SU-DHL-6 (cell line): ENCODE data around the gene ISY1.

Source experiments
- H2AFZ ChIP-seq: fragments of 200-600 bp; sonication (generic); 2 replicates; pipeline ENCODE4 v1.6.1; 2014; ENCODE audit warnings: low read depth, mild to moderate bottlenecking, moderate library complexity, mixed read lengths, antibody characterized with exemption, low read length; ENCODE audit not compliant: severe bottlenecking
- H3F3A ChIP-seq: fragments of 200-600 bp; shearing (Covaris generic); 2 replicates; pipeline ENCODE4 v1.6.0; 2016; ENCODE audit warnings: antibody characterized with exemption, mild to moderate bottlenecking; ENCODE audit not compliant: insufficient read depth
- H3K27ac ChIP-seq: fragments of 200-600 bp; sonication (generic); 2 replicates; pipeline ENCODE4 v1.5.1; 2016; ENCODE audit warnings: low read depth, mild to moderate bottlenecking, low read length, moderate library complexity, mixed read lengths
- H3K27me3 ChIP-seq: fragments of 200-600 bp; sonication (generic), shearing (Covaris generic); 2 replicates; pipeline ENCODE4 v1.6.0; 2014; ENCODE audit warnings: mild to moderate bottlenecking, low read length
- H3K36me3 ChIP-seq: fragments of 200-600 bp; sonication (generic); 2 replicates; pipeline ENCODE4 v1.6.1; 2014; ENCODE audit warnings: mild to moderate bottlenecking, low read length, mixed read lengths
- H3K4me2 ChIP-seq: fragments of 300-600, 200-600 bp; shearing (Covaris generic), sonication (generic); 2 replicates; pipeline ENCODE4 v1.6.0; 2014; ENCODE audit warnings: low read length, low read depth, mild to moderate bottlenecking; ENCODE audit not compliant: poor library complexity, severe bottlenecking
- H3K4me3 ChIP-seq: fragments of 200-600 bp; sonication (generic); 2 replicates; pipeline ENCODE4 v1.5.1; 2014; ENCODE audit warnings: antibody characterized with exemption, low read length, mild to moderate bottlenecking, mixed read lengths; ENCODE audit not compliant: insufficient read depth, poor library complexity, severe bottlenecking
- H3K79me2 ChIP-seq: fragments of 200-600 bp; sonication (generic); 2 replicates; pipeline ENCODE4 v1.6.1; 2014; ENCODE audit warnings: mild to moderate bottlenecking, low read length, moderate library complexity; ENCODE audit not compliant: insufficient read depth
- H3K9ac ChIP-seq: fragments of 200-600 bp; sonication (generic); 2 replicates; pipeline ENCODE4 v1.7.0; 2014; ENCODE audit warnings: mild to moderate bottlenecking, low read length
- H3K9me2 ChIP-seq: fragments of 200-600 bp; sonication (generic); replicated peaks from 2 replicates; pipeline ENCODE4 v1.6.1; 2014; ENCODE audit warnings: low read length; ENCODE audit not compliant: insufficient read depth
- H3K9me3 ChIP-seq: fragments of 200-600 bp; sonication (generic); 2 replicates; pipeline ENCODE4 v1.6.1; 2014; ENCODE audit warnings: low read length, mixed read lengths; ENCODE audit not compliant: insufficient read depth
- H4K20me1 ChIP-seq: fragments of 200-600 bp; sonication (generic); 2 replicates; pipeline ENCODE4 v1.6.1; 2014; ENCODE audit warnings: low read depth, mild to moderate bottlenecking, antibody characterized with exemption, low read length, moderate library complexity, mixed read lengths
- EZH2phosphoT487 ChIP-seq: fragments of 200-600 bp; sonication (generic), shearing (Covaris generic); conservative IDR thresholded peaks from 2 replicates; pipeline ENCODE4 v1.6.1; 2018; ENCODE audit warnings: mild to moderate bottlenecking, antibody characterized with exemption, low read length, moderate library complexity, mixed read lengths
- TF ChIP-seq, protein P1 (sequence below): fragments of 200-600 bp; sonication (generic); IDR thresholded peaks from one replicate; pipeline ENCODE4 v1.5.1; 2017; ENCODE audit warnings: antibody characterized with exemption, mild to moderate bottlenecking, low read length, moderate library complexity; ENCODE audit not compliant: insufficient read depth, poor library complexity, severe bottlenecking

Gene ISY1

DNA sequence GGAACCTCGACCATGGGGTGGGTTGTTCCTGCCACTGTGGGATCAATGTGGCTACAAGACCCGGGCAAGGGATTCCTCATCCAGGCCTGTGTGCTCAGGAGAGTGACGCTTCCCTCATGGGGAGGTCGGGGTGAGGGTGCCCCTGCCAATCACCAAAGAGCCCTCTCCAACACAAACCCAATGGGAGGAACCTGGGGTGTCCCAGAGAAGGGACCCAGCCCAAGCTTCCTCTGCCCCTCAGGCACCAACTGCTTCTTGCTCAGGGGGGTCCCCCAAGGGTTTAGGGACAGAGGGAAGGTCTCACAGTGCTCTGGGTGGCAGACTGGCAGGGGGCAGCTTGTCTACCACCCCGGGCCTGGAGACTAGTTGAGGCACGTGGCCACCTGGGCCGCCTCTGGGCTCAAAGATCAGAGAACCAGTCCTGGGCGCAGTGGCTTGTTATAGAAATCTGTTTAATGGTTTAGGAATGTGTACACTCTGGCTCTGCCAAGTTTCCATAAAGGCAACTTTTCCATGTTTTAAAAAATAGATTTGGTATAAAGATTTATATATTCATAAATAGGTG is 73.6 kb downstream of the ISY1 start:
- no peak overlapping the region for H2AFZ ChIP-seq
- no peak for TF ChIP-seq EZH2phosphoT487
- TF ChIP-seq, protein P1, sequence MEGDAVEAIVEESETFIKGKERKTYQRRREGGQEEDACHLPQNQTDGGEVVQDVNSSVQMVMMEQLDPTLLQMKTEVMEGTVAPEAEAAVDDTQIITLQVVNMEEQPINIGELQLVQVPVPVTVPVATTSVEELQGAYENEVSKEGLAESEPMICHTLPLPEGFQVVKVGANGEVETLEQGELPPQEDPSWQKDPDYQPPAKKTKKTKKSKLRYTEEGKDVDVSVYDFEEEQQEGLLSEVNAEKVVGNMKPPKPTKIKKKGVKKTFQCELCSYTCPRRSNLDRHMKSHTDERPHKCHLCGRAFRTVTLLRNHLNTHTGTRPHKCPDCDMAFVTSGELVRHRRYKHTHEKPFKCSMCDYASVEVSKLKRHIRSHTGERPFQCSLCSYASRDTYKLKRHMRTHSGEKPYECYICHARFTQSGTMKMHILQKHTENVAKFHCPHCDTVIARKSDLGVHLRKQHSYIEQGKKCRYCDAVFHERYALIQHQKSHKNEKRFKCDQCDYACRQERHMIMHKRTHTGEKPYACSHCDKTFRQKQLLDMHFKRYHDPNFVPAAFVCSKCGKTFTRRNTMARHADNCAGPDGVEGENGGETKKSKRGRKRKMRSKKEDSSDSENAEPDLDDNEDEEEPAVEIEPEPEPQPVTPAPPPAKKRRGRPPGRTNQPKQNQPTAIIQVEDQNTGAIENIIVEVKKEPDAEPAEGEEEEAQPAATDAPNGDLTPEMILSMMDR, result no peak
- H3K4me2 ChIP-seq, result no peak overlapping the region
- H4K20me1 ChIP-seq, result no peaks in the 10 kb centered on the region
- H3K9me2 ChIP-seq, result no peaks in the 10 kb centered on the region
- no peaks in the 10 kb centered on the region for H3K36me3 ChIP-seq
- no peak overlapping the region for H3K27ac ChIP-seq
- H3K79me2 ChIP-seq, result no peaks in the 10 kb centered on the region
- H3K9me3 ChIP-seq, result no peaks in the 10 kb centered on the region
- no peaks in the 10 kb centered on the region for H3F3A ChIP-seq
- no peak overlapping the region for H3K4me3 ChIP-seq
- no peaks in the 10 kb centered on the region for H3K27me3 ChIP-seq
- no peak overlapping the region for H3K9ac ChIP-seq

GRCh38 chr3:129085818-129086217 is 75.0 kb downstream of the ISY1 start:
- Histone ChIP-seq H3K79me2 (no peaks in the 10 kb centered on the region), H3K9me2 (no peaks in the 10 kb centered on the region), H3K36me3 (no peaks in the 10 kb centered on the region), H3K4me2 (no peak overlapping the region), H3F3A (no peaks in the 10 kb centered on the region), H2AFZ (no peak overlapping the region), H3K9ac (no peak overlapping the region), H3K27me3 (no peaks in the 10 kb centered on the region), H4K20me1 (no peaks in the 10 kb centered on the region), H3K27ac (no peak overlapping the region), H3K9me3 (no peaks in the 10 kb centered on the region), H3K4me3 (no peak overlapping the region)
- TF ChIP-seq EZH2phosphoT487, result no peak
- TF ChIP-seq, protein P1, result no peak

DNA sequence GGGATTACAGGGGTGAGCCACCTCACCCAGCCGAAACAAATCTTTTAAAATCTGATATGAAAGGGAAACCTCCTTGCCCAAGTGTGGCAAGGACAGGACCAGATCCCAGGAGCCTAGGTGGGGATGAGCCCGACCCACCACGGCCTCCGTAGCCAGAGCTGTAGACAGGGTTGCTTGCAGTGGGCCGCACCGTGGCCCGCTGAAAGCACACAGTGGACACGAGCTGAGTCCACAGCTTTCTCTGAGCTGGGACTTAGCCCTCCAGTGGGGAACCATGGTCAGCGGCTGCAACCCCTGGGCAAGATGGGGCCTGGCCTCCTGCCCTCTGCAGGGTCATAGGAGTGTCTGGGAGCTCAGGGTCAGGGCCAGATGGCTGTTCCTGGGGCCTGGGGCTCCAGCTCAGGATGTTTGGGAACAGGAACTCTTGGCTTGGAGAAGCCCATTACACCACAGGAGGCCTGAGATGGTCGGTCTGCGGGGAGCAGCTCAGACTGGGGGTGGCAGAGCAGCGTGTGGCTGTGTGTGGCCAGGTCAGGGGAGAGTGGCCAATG is 75.6 kb downstream of the ISY1 start:
- H3K9ac ChIP-seq, result no peak overlapping the region

More for the DNA sequence above, 75.6 kb downstream of the ISY1 start:
- Histone ChIP-seq H4K20me1 (no peaks in the 10 kb centered on the region), H3K79me2 (no peaks in the 10 kb centered on the region), H3K9me2 (no peaks in the 10 kb centered on the region), H3K36me3 (no peaks in the 10 kb centered on the region), H3K4me2 (no peak overlapping the region), H3K4me3 (no peak overlapping the region), H3K27ac (no peak overlapping the region), H3F3A (no peaks in the 10 kb centered on the region), H2AFZ (no peak overlapping the region), H3K9me3 (no peaks in the 10 kb centered on the region), H3K27me3 (no peaks in the 10 kb centered on the region)
- TF ChIP-seq, protein P1, result no peak
- no peak for TF ChIP-seq EZH2phosphoT487
